Stomach (tissue), 8 donors: ENCODE data around the gene CHST1. TPM values are rescaled to one million over a fixed set of nuclear protein-coding genes. Genes with fewer than 3 reads are reported as not detected.

Experiments
- polyA plus RNA-seq, 3 donors: library from polyadenylated mRNA; stranded (reverse); fragments of 200-250 nt; gene quantifications; one replicate each; pipeline ENCODE4 v1.2.3, GENCODE V29; 2013
- small RNA-seq, 4 donors: library from RNA; depleted of rRNA; stranded (forward); fragments of <200 nt; gene quantifications; one replicate each; pipeline ENCODE3, GENCODE V24; 2016
- total RNA-seq, 5 donors: library from RNA; depleted of rRNA; stranded (reverse); fragments of >200 nt; gene quantifications; one replicate each; pipeline versions ENCODE4 v1.1.0 to v1.2.3, GENCODE V29; 2014 to 2016
- donor health status: healthy with polysubstance abuse.
- donor health status: Bipolar disorder and iron deficiency.
- donor health status: healthy.

Gene CHST1
- total and polyA plus RNA-seq, 8 donors: 0.37 to 4.9 (median 1.7) TPM; not detected in 2

Small RNA genes within 50 kb of the gene (small RNA-seq; reads per million reads assigned to genes)
- gene MIR7154: 0 reads per million in 4 donors

Other genes starting within 250 kb of the CHST1 start
- 10 to 100 TPM in 2 of 5 donors, 1 to 10 TPM in 3; 7.6 to 21.4 (median 9.9) TPM for gene SLC35C1, start 139.5 kb upstream of the CHST1 start, total RNA-seq
- gene SLC35C1, start 139.5 kb upstream of the CHST1 start, polyA plus RNA-seq: 10 to 100 TPM in 1 of 3 donors, 1 to 10 TPM in 2; 8.4 to 12.7 (median 9.0) TPM
- 10 to 100 TPM; 20.4 to 45.9 (median 38.4) TPM for gene CRY2, start 181.9 kb upstream of the CHST1 start, total RNA-seq
- 10 to 100 TPM in 1 of 3 donors, 1 to 10 TPM in 2; 8.2 to 13.3 (median 9.8) TPM for gene CRY2, start 181.9 kb upstream of the CHST1 start, polyA plus RNA-seq
- gene MAPK8IP1, start 220.0 kb upstream of the CHST1 start, total RNA-seq: 1 to 10 TPM in 4 of 5 donors, not detected in 1; 2.9 to 8.0 (median 6.2) TPM
- gene MAPK8IP1, start 220.0 kb upstream of the CHST1 start, polyA plus RNA-seq: 1 to 10 TPM; 4.9 to 8.3 (median 7.6) TPM
- 1 to 10 TPM in 2 of 5 donors, not detected in 3; 6.7 to 9.9 TPM for gene FREY1, start 241.6 kb upstream of the CHST1 start, total RNA-seq
- under 1 TPM in 2 of 3 donors, not detected in 1; 0.33 to 0.50 TPM for gene FREY1, start 241.6 kb upstream of the CHST1 start, polyA plus RNA-seq